ENCODE measurements around the gene DCC.

Gene DCC

DNA sequence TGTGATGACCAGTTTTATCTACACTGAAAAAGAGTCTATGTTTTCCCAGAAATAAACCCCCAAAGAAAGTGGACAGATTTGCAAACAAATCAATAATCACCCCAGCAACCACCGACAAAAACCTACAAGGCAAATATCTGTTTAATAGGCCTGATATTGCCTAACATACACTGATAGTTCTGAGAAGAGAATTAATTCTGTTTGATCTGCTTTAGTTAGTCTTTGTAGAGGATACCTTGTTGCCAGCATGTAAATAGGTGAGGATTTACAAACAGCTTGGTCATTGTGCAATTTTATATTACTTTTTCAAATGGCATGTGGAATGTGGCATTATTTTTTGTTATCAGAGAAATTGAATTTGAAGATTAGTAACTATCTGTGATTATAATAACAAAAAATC, 86.5 kb downstream of the DCC start:
- no peak for DNase-seq (ENCODE audit: low read depth in 2 of 2)

DNA sequence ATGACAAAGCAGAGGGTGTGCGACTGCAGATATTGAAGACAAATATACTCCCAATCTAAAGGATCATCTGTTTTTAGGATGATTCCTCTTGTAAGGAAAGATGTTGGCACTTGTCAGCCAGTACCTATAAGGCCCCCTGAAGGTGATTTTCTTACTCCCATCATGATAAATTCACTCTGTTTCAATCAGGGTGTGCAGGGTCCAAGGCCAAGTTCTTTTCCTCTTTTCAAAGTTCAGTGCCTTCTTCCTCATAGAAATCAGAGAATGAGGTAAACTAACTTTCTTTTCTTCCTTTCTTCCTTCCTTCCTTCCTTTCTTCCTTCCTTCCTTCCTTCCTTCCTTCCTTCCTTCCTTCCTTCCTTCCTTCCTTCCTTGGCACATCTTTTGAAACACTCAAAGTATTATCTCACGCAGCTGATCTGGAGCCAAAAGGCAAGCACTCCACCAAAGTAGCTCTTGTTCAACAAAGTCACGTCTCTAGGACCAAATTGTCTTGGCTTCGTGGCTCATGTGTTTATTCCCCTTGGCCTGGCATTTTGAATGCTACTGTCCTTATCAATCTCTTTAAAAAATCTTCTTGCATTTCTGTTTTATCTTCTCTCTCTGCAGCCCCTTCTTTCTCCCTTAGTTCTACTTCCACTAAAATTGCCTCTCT, 87.7 kb downstream of the DCC start:
- DNase-seq (ENCODE audit: low read depth in 2 of 2): no peak

DNA sequence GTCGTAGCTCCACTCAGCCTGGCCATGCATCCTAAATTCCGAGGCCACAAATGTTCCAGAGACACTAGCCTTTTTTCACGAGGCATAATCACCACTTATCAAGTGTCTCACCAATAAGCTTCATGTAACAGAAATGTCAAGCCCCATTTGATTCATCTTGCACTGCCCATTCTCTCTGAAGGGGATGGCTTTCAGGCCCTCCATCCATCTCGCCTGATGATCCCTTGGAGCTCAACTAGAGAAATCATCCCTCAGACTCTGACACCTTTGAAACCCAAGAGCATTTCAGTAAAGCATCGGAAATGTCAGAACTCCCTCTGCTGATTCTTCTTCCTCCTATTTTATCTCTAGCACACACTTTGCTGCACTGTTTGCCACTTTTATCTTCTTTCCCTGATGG, 91.7 kb downstream of the DCC start:
- no peak for DNase-seq (ENCODE audit: low read depth in 2 of 2)

DNA sequence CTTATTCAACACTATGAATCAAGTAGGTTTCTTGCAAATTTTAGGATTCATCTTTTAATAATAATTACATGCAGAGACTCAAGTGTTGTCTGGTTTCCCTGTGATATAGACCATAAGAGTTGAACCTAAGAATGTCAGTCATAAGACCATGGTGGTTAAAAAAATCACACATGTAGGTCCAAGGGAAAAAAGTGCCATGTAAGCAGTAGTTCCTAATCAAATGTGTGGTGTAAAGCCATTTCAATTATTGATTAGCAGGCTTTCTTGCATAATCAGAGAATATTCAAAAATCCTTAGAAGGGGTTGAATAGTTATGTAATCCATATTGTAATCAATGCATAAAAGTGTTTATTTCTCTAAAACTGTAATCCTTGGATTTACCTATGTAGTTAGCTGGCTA, 93.8 kb downstream of the DCC start:
- no peak for DNase-seq (ENCODE audit: low read depth in 2 of 2)

DNA sequence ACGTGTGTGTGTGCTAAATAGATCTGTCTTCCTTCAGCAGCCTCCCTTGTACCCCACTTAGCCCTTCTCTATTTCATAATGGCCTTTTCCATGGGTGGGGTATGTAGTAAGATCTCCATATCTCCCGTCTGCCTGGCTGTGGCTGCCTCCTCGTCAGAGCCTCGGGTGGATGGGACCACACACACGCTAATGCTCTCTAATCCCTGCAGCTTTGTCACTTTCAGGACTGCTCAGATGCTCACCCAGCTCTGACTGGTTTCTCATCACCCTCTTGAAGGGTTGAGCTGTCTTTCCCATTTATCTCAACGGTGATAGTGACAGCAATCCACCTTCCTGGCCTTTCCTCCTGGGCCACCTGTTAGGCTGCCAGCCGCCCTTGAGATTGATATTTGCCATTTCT, 95.3 kb downstream of the DCC start:
- no peak for DNase-seq (ENCODE audit: low read depth in 2 of 2)

DNA sequence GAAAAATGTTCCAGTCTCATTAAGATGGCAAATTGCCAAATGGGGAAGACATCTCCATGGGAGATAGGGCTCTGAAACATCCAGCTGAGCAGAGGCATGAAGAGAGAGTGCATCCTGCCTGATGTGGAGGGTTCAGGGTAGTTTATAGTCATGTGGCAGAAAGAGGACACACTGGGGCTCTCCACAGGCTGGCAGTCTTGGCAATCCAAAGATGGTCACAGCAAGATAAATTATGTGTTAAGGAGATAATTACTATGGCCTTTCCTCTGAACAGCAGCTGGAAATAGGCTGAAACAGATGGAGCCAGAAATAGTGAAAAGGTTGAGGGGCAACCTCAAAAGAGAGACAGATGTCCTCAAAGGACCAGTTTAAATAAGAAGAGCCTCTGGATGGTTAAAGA, 97.2 kb downstream of the DCC start:
- no peak for DNase-seq (ENCODE audit: low read depth in 2 of 2)

DNA sequence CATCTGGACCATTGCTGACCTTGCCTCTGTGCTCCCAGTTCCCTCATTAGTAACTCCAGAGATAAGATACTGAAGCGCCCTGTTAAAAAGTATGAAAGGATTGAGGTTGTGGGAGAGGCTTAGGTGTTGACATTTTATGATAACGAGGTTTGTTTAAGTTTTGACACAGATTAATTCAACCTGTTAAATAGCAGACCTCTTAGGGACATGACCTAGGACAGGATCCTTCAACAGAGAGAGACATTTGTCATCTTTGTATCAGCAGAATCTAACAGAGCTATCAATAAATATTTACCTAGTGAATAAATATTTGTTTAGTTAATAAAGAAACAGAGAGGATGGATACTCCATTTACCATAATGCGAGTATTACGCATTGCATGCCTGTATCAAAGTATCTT, 99.5 kb downstream of the DCC start:
- no peak for DNase-seq (ENCODE audit: low read depth in 2 of 2)

DNA sequence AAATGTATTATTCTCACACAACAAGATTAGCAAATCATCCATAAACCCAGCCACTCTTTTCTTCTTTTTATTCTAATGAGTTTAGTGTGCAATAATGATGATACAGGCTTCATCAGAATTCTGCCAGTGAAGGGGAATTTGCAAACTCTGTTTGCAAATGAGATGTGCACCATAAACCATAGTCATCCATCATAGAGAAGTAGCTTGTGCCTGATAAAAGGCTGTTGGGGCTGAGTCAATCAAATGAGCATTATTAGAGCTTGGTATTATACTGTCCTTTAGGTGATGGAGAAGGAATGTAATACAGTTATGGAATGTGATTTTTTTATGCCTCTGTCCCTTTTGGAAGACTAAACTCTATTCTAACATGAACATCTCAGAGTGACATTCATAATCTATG, 101.8 kb downstream of the DCC start:
- no peak for DNase-seq (ENCODE audit: low read depth in 2 of 2)

DNA sequence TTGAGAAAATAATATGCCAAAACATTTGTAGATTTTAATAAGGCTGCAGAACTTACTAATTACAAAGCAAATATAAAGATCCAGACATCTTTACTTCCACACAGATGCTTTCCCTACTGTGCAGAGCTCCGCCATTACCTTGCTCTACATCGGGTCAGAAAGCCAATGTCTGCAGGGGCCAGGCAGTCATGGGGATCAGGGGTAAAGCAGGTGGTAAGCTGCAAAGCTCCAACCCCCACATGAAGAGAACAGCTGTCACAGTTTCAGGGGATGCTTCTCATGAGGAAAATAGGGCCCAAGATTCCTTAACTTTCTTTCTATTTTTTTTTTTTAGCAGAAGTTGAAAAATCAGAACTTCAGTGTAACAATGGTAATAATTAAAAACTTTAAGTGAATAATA, 102.7 kb downstream of the DCC start:
- no peak for DNase-seq (ENCODE audit: low read depth in 2 of 2)

DNA sequence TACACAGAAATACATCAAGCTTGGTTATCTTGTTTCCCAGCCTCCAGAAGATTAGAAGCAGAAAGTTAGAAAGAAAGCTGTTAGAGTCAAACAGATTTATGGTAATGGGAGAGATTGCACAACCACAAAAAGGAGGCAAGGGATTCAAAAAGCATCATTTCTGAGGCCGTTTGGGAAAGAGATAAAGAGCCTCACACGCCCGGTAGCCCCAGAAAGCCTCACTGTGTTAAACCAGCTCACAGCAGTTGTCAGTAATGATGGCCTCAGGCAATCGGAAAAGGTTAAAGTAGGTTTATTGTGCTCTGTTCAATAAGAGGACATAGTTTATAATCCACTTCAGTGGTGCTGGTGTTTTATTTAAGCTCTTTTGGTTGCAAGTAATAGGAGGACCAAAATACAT, 111.3 kb downstream of the DCC start:
- no peak for DNase-seq (ENCODE audit: low read depth in 2 of 2)

DNA sequence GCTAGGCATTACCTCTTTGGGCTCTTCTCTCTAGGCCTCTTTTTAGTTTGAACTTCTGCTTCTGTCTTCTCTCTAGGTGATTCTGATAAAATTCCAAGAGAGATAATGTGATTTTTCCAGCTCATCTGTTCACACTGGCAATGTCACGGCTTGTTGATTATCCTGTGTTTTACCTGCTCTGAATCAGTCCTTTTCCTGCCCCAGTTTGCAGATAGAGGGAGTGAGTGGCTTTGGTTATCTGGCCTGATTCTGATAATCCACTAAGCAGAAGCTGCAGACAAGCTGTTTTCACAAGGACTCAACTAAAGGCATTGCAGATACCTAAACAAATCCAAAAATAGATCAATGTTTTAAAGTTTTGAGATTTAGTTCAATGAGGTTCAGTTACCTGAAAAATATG, 111.9 kb downstream of the DCC start:
- DNase-seq (ENCODE audit: low read depth in 2 of 2): no peak

DNA sequence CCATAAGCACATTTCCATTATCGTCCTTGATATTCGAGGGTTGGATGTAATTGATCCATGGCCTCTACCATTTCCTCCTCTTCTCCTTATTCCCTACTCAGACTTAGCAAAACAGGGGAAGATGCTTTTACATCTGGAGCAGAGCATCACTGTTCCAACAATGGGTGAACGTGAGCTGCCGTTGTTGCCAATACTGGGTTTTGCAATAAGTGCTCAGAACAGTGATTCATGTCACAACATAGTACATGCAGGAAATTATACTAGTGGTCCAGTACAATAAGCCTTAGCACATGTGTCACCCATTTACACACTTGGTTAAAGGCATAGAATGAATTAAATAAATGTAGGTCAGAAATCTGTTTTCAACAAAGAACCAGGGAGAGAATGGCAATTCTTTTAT, 112.4 kb downstream of the DCC start:
- no peak for DNase-seq (ENCODE audit: low read depth in 2 of 2)

DNA sequence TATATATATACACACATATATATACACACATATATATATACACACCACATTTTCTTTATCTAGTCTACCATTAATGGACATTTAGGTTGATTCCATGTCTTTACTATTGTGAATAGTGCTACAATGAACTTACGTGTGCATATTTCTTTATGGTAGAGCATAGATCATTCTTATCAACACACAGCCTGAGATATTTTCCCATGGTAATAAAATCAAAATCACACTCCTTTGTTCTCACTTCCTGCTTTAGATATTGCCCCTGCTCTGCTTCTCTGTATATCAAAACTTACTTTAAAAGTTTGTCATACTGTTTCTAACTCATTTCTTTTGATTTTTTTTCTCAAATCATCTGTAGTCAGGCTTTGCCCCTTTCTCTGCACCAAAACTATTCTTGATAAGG, 119.9 kb downstream of the DCC start:
- no peak for DNase-seq (ENCODE audit: low read depth in 2 of 2)

DNA sequence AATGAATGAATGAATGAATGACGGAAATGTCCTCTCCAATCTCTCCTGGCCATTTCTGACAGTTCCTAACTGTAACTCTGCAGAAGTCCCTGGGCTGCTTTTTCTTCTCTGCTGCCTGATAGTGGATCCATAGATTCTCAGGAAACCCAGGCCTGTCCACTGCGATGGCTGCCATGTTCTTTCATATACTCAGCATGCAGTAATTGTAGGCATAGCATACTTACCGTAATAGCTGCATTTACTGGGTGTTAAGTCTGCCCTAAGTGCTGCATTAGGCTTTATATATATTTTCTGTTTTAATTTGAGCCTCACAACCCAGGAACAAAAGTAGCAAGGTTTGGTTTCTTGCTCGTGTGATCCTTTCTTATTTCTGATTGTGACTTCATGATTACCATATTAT, 122.9 kb downstream of the DCC start:
- no peak for DNase-seq (ENCODE audit: low read depth in 2 of 2)

DNA sequence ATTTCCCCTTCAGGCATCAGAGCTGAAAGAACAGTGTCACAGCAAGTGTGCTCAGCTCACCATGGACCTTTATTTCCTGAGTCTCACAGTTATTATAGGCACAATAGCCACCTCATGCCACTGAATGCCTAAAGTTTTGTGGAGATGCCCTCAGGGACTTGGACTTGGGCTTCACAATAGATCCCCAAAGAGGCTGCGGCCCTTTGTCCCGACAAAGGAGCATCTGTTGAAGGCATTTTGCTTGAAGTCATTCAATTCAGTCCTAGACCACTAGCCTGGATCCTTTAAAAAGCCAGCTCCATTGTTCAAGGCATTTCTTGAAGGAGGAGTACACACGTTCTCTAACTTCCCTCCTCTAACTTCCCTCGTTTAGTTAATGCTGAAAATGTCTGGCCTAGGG, 125.4 kb downstream of the DCC start:
- DNase-seq (ENCODE audit: low read depth in 2 of 2): no peak

DNA sequence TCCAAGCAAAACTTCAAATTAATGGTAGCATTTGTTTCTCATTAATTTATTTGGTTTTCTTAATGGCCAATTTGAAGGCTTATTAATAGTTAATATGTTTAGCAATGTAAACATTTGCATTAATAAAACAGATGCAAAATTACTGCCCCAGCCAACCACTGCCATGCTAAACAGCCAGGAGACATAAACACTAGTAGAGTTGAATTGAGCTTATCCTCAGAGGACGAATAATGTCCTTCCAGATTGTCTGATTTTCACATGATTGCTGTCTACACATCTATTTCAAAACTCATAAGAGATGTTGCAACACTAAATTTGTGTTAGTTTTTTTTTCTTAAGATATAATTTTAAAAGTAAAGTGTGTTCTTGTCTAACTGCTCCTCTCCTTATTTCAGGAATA, 128.5 kb downstream of the DCC start:
- DNase-seq (ENCODE audit: low read depth in 2 of 2): no peak

DNA sequence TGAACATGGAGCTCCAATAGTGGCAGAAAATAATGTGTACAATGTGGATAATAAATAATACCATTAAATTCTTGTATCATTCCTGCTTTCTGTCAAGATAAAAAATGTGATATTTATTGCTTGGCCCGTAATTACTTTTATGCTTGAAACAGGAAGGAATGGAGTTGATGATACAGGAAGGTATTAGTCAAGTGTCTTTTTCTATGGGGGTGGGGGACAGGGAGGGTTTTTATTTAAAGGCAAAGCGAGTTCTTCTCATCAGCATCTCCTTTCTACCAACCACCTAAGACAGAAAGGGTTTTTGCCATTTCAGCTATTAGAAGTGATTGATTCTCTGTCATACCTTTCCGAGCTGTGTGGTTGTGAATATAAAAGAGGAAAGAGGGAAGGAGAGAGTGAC, 135.3 kb downstream of the DCC start:
- DNase-seq (ENCODE audit: low read depth in 2 of 2): no peak

DNA sequence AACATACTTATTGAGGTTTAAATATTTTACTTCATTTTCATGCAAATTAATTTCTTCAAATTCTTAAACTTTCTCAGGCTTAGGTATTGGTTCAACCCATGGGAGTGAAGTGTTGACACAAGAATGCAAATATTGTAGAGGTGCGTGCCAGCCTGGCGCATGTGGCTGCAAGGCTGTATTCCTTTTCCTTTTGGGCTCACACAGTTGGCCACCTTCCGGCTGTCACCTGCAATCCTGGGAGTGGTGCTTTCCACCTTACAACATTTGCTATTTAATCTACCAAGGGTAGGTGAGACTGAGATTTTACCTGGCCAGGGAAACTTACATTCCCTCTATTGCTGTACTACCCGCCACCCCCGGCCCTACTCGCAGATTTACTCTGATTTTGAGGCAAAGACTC, 141.1 kb downstream of the DCC start:
- DNase-seq (ENCODE audit: low read depth in 2 of 2): no peak

DNA sequence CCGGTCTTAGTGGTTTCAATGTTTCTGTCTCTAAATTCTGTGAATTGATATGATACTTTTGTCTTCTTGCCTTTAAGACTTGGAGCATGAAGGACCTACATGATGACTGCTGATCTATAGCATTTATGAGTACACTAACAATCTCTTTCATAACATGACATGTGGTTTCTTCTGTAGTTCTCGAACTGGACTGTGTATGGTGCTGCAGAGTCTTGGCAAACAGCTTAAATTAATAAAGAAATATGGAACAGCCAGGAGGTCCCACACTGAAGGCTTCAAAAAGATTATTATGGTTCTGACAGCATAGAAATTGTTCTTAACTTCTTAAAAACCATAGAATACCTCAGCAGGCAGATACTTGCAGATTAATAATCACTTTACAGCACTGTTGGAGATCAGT, 145.0 kb downstream of the DCC start:
- no peak for DNase-seq (ENCODE audit: low read depth in 2 of 2)

DNA sequence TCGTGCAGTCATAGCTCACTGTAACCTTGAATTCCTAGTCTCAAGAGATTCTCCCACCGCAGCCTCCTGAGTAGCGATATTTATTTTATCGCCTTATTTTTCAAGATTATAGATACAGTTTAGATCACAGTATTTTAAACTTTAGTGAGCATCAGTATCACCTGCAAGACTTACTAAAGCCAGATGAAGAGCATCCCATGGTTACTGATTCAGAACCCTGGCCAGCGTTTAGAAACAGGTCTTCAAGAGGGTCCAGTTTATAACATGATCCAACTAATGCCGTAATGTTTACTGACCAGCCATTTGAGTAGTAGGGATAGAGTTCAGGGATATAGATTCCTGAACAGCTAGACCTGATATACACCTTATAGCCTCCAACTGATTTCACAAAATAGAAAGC, 146.1 kb downstream of the DCC start:
- DNase-seq (ENCODE audit: low read depth in 2 of 2): no peak

DNA sequence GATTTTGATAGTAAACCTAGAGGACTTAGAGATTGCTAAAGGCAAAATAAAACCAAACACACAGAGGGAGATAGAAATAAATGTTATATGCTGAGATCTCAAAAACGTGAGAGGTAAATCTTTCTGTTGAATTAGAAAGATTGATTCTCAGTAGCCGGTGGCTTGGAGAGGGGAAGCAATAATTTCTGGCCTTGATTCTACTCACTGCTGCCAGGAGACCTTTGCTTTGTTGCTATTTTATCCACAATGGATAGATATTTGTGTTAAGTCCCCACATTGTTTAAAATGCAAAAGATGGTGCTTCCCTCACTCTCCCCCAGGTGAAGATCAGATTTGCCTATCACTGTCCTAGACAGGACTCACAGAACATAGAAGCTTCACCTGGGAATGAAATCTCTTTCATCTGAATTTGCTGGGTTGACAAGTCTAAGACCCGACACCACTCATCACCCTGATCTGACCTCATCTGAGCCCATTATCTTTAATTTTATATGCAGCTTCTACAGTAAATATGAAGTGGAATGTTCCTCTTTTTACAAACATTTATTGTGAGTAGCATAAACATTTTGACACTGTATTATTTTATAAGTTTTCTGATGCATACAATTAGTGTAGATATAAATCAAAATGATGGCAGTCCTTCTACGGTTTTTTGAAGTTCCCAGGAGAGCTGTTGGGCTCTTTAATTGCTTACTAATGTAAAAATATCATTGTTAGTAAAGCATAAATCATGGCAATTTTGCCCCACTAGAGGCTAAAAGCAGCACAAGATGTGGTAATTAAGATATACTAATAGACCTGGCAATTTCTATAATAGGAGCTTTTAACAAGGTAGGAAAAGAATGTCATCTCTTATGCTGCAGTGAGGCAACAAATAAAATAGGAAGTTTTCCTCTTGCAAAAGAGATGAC, 149.7 kb downstream of the DCC start:
- no peak for DNase-seq (ENCODE audit: low read depth in 2 of 2)

DNA sequence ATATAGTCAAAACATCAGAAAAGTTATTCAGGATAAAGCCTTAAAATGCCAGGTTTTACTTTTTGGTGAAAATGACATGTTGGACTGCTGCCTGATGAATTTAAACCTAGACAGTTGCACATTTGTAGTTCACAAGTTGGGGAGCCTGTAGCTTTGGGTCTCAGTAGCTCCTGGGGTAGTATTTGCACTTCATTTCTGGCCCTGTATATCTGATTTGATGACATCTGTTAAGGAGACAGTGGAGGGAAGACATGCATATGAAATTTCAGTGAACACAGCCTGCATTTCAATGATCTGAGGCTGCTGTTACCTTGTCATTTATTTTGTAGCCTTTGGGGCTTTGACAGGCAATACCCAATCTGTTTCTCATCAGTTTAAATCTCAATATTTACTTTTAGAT, 156.4 kb downstream of the DCC start:
- DNase-seq (ENCODE audit: low read depth in 2 of 2): no peak

DNA sequence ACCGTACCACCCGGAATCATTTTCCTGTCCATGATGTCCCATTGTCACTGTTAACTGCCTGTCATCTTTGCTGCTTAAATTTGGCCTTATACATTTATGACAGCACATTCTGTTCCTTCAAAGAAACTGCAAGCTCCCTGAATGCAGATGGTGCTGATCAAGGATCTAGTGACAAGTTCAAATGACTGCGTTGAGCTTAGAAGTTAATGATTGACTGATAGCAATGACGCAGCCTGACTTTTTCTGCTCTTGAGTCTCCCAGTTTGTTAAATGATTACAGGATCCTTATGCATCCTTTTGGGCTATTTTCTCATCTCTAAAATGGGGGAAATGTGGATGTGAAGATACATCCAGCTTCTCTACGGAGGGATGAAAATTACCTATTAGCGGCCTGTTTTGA, 159.0 kb downstream of the DCC start:
- DNase-seq (ENCODE audit: low read depth in 2 of 2): no peak

DNA sequence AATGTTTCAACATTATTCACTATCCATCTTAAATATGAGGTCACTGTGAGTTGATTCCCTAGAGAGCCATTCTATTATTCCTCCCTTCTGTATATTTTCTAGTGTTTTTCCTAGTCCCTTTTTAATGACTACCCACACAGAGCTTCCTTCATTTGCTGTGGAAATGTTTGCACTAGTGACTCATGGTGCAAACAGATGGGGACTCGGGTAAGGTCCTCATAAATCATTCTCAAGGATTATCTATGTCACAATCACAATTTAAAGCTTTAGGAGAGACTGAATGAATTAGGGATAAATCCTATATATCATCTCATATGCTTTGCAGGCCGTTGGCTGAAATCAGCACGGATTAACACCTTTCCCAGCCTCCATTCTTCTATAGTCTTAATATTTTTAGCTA, 159.6 kb downstream of the DCC start:
- DNase-seq (ENCODE audit: low read depth in 2 of 2): no peak
